Subcutaneous abdominal adipose tissue (tissue), 5 donors: ENCODE data around the gene STX1B.
A peak's percentile ranks its signal among the peaks of the same experiment; 100 is the strongest.

Source experiments
- H3K27ac ChIP-seq: one replicate; pipeline ENCODE4 v1.7.0; 2013; ENCODE audit warnings: low read depth, mild to moderate bottlenecking, inconsistent platforms, low read length, moderate library complexity
- H3K27me3 ChIP-seq, 5 donors: one replicate each; pipeline ENCODE4 v1.7.0; 2013; ENCODE audit warnings: low read length in 5 of 5, inconsistent platforms in 1 of 5; ENCODE audit not compliant: control insufficient read depth in 5 of 5, insufficient read depth in 4 of 5
- H3K36me3 ChIP-seq, 5 donors: one replicate each; pipeline ENCODE4 v1.7.0; 2013; ENCODE audit warnings: low read length in 5 of 5; ENCODE audit not compliant: control insufficient read depth in 5 of 5, insufficient read depth in 5 of 5
- H3K4me1 ChIP-seq, 5 donors: one replicate each; pipeline ENCODE4 v1.7.0; 2013; ENCODE audit warnings: low read length in 5 of 5, mild to moderate bottlenecking in 3 of 5, moderate library complexity in 1 of 5; ENCODE audit not compliant: control insufficient read depth in 5 of 5, insufficient read depth in 5 of 5
- H3K4me3 ChIP-seq, 5 donors: one replicate each; pipeline ENCODE4 v1.7.0; 2013; ENCODE audit warnings: low read length in 5 of 5, low read depth in 1 of 5
- H3K9ac ChIP-seq, 5 donors: one replicate each; pipeline ENCODE4 v1.7.0; 2013; ENCODE audit warnings: low read length in 5 of 5, mild to moderate bottlenecking in 4 of 5, moderate library complexity in 3 of 5
- H3K9me3 ChIP-seq, 5 donors: one replicate each; pipeline ENCODE4 v1.7.0; 2013; ENCODE audit warnings: low read length in 5 of 5; ENCODE audit not compliant: control insufficient read depth in 5 of 5
- donor health status: healthy.
- donor health status: healthy.
- donor health status: healthy.
- donor health status: healthy.
- donor health status: healthy.

Gene STX1B

GRCh38 chr16:30997725-30998711 is 12.4 kb downstream of the STX1B start:
- Histone ChIP-seq H3K9ac (peak overlapping the region in 4 of 5 donors; percentile 41 to 80 (median 68)), H3K4me3 (peak overlapping the region in 4 of 5 donors; percentile 43 to 85 (median 68)), H3K27ac (peak overlapping the region; percentile 88), H3K4me1 (peaks cover 8 to 55% (median 36%) of the 10 kb centered on the region in 5 donors), H3K9me3 (no peaks in the 10 kb centered on the region), H3K36me3 (no peaks in the 10 kb centered on the region), H3K27me3 (peaks cover 0 to 3% (median 0%) of the 10 kb centered on the region in 5 donors)

GRCh38 chr16:30996985-30997724 is 13.3 kb downstream of the STX1B start:
- Histone ChIP-seq H3K36me3 (no peaks in the 10 kb centered on the region), H3K9me3 (no peaks in the 10 kb centered on the region), H3K27me3 (no peaks in the 10 kb centered on the region), H3K27ac (peak overlapping the region; percentile 88), H3K9ac (peak overlapping the region in 4 of 5 donors; percentile 41 to 80 (median 69)), H3K4me3 (peak overlapping the region; percentile 68 to 96 (median 83)), H3K4me1 (peaks cover 8 to 48% (median 34%) of the 10 kb centered on the region in 5 donors)

DNA sequence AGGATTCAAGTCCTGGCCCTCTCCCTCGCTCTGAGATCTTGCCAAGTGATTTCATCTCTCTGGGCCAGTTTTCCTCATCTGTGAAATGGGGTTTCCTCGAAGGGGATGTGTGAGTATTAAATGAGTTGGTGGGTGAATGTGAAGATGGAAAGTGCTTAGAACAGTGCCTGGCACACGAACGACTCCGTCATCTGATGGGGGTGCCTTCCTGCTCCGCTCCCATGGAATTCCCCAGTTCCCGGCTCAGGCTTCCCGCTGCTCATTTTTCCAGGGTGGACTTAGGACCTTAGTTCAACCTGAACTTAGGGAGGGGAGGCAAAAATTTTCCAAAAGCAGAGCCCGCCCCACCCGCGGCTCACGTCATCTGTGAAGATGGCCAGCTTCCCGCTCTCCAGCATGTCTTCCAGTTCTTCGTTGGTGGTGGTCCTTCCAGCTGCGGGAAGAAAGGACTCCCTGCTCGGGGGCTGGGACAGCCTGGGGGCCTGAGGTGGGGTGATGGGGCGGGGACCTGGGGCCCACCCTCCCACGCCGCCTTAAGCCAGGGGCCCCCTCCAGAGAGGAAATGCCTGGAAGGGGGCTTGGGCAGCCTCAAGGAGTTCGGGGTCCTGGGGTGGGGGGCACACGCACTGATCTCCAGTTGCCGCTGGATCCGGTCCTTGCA is 14.0 kb downstream of the STX1B start:
- Histone ChIP-seq H3K4me1 (peaks cover 8 to 41% (median 34%) of the 10 kb centered on the region in 5 donors), H3K27me3 (no peaks in the 10 kb centered on the region), H3K36me3 (no peaks in the 10 kb centered on the region), H3K9me3 (no peaks in the 10 kb centered on the region), H3K27ac (peak overlapping the region; percentile 62), H3K9ac (peak overlapping the region in 4 of 5 donors; percentile 6 to 76 (median 69)), H3K4me3 (peak overlapping the region; percentile 68 to 96 (median 83))

DNA sequence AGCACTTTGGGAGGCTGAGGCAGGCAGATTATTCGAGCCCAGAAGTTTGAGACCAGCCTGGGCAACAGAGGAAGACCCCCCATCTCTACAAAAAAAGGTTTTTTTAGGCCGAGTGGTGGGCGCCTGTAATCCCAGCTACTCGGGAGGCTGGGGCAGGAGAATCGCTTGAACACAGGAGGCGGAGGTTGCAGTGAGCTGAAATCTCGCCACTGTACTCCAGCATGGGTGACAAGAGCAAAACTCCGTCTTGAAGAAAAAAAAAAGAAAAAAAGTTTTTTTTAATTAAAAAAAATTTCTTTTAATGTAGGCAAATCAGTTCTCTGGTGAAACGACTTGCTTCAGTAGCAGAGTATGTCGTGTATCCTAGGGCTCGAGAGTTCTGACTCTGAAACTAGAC is 14.5 kb downstream of the STX1B start:
- Histone ChIP-seq H3K27ac (no peak overlapping the region), H3K9me3 (no peaks in the 10 kb centered on the region), H3K4me1 (peaks cover 8 to 40% (median 34%) of the 10 kb centered on the region in 5 donors), H3K36me3 (no peaks in the 10 kb centered on the region), H3K4me3 (peak overlapping the region in 2 of 5 donors; percentile 68 to 81), H3K27me3 (no peaks in the 10 kb centered on the region), H3K9ac (peak overlapping the region in 1 of 5 donors; percentile 6)

GRCh38 chr16:30992931-30993816 is 17.3 kb downstream of the STX1B start:
- no peak overlapping the region for H3K9ac ChIP-seq
- peaks cover 0 to 4% (median 2%) of the 10 kb centered on the region in 5 donors for H3K36me3 ChIP-seq
- H3K27me3 ChIP-seq: no peaks in the 10 kb centered on the region
- no peak overlapping the region for H3K27ac ChIP-seq
- peaks cover 3 to 20% (median 19%) of the 10 kb centered on the region in 5 donors for H3K4me1 ChIP-seq
- H3K9me3 ChIP-seq: no peaks in the 10 kb centered on the region
- H3K4me3 ChIP-seq: no peak overlapping the region

DNA sequence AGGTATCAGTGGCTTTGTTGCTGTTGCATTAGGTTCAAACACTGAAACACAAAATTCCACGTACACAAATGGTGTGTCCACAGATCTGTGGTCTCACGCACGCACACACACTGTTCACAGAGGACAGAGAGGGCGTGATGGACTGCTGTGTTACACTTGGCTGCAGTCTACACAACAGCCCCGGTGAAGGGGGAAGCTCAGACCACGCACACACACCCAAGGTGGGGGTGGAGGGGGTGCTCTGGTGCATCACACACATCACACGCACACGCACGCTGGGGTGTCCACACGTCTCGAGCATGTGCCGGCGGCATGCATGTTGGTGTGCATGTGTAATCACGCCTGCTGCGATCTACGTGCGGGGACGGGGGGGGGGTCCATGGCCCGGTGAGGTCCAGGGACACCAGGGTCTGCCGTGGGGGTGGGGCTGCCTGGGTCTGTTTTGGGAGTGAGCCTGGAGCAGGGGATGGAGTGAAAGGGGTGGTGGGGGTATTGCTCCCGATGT is 18.1 kb downstream of the STX1B start:
- Histone ChIP-seq H3K9ac (no peak overlapping the region), H3K4me1 (peaks cover 0 to 12% (median 11%) of the 10 kb centered on the region in 5 donors), H3K36me3 (peaks cover 0 to 12% (median 8%) of the 10 kb centered on the region in 5 donors), H3K4me3 (no peak overlapping the region), H3K9me3 (no peaks in the 10 kb centered on the region), H3K27me3 (no peaks in the 10 kb centered on the region), H3K27ac (no peak overlapping the region)

DNA sequence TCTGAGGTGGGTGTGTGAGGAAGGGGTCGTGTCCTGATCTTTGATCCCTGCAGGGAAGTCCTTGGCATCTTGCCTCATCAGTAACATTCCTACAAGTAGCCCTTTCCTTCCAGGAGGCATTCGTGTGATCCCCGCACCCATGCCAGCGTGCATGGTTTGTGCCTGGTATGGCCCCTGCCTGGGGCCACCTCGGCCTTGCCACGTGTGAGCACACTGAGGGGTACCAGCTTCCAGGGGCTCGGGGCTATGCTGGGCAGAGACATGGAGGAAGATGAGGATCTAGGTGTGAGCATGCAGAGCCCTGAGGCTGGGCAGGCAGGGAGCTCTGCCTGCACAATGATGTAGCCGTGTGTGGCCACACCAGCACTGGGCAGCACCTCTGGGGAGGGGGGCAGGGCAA is 19.4 kb downstream of the STX1B start:
- peaks cover 0 to 20% (median 10%) of the 10 kb centered on the region in 5 donors for H3K36me3 ChIP-seq
- H3K27me3 ChIP-seq: no peaks in the 10 kb centered on the region
- no peak overlapping the region for H3K4me3 ChIP-seq
- no peaks in the 10 kb centered on the region for H3K9me3 ChIP-seq
- no peak overlapping the region for H3K27ac ChIP-seq
- no peak overlapping the region for H3K9ac ChIP-seq
- peaks cover 1 to 13% (median 5%) of the 10 kb centered on the region in 5 donors for H3K4me1 ChIP-seq

- H3K9ac ChIP-seq: no peak overlapping the region
- H3K9me3 ChIP-seq: no peaks in the 10 kb centered on the region
- H3K4me3 ChIP-seq: no peak overlapping the region
- H3K36me3 ChIP-seq: peaks cover 0 to 20% (median 10%) of the 10 kb centered on the region in 5 donors
- no peak overlapping the region for H3K27ac ChIP-seq
- no peaks in the 10 kb centered on the region for H3K27me3 ChIP-seq
- peaks cover 3 to 22% (median 14%) of the 10 kb centered on the region in 5 donors for H3K4me1 ChIP-seq
Observed at GRCh38 chr16:30990105-30990504, 20.3 kb downstream of the STX1B start.
